ENCODE results near the gene RAP1A. TPM values are rescaled to one million over a fixed set of nuclear protein-coding genes. Genes with fewer than 3 reads are reported as not detected.

The RAP1A gene
- total RNA-seq, 4 donors from 2014 or later = 171 to 325 (median 216) TPM

GRCh38 chr1:111751906-111752575 lies 132.5 kb downstream of the RAP1A start:
- intact Hi-C loops (cut with DNase I) = no loop called here

GRCh38 chr1:111754984-111755330 lies 135.4 kb downstream of the RAP1A start:
- Histone ChIP-seq H3K27me3 (no peaks in the 10 kb centered on the region), H3K36me3 (peaks cover 0 to 14% (median 7%) of the 10 kb centered on the region in 4 donors), H3K27ac (replicated peaks in 1 of 4) (peak overlapping the region; percentile 84 to 95 (median 91)), H3K9me3 (no peaks in the 10 kb centered on the region), H3K4me3 (peak overlapping the region; percentile 73 to 87 (median 86)), H3K4me1 (peaks cover 17 to 44% (median 24%) of the 10 kb centered on the region in 4 donors)
- no peak for DNase-seq (ENCODE audit: extremely low spot score)
- intact Hi-C loops (cut with DNase I) = loop anchor here (2.0 to 5.0 kb wide), 2 partner anchors 40 to 273 kb away; no protein-coding TSS in a partner anchor
- WGBS = under 1% methylated on average over 12 of the region's 12 CpGs
- TF ChIP-seq CTCF (IDR thresholded peaks at IDR 0.05) = no peak
- no peak for TF ChIP-seq POLR2A (IDR thresholded peaks at IDR 0.05; ENCODE audit: low read depth)
- no peak for TF ChIP-seq POLR2AphosphoS5 (IDR thresholded peaks at IDR 0.05)
- TF ChIP-seq EP300 (IDR thresholded peaks at IDR 0.05) = no peak

More at GRCh38 chr1:111751906-111752575, 132.5 kb downstream of the RAP1A start:
- TF ChIP-seq POLR2AphosphoS5 (IDR thresholded peaks at IDR 0.05) = no peak
- TF ChIP-seq EP300 (IDR thresholded peaks at IDR 0.05) = no peak
- no peaks in the 10 kb centered on the region for H3K9me3 ChIP-seq
- DNase-seq (ENCODE audit: extremely low spot score) = no peak
- H3K4me3 ChIP-seq = no peak overlapping the region
- no peaks in the 10 kb centered on the region for H3K27me3 ChIP-seq
- H3K27ac ChIP-seq (replicated peaks in 1 of 4) = no peak overlapping the region
- peaks cover 12 to 28% (median 16%) of the 10 kb centered on the region in 4 donors for H3K4me1 ChIP-seq
- WGBS = 54% methylated on average over 2 of the region's 2 CpGs
- no peaks in the 10 kb centered on the region for H3K36me3 ChIP-seq

- H3K4me3 ChIP-seq = peak within 1 kb of the TSS; percentile 73 to 87 (median 86)
- TF ChIP-seq CTCF (IDR thresholded peaks at IDR 0.05) (peak; percentile 89 to 98 (median 95)), POLR2AphosphoS5 (IDR thresholded peaks at IDR 0.05) (peak; percentile 82 to 91), EP300 (IDR thresholded peaks at IDR 0.05) (no peak)
- H3K9me3 ChIP-seq = no peaks in the 10 kb centered on the region
- whole genome bisulfite sequencing = 2% methylated on average over 35 of the region's 67 CpGs
- H3K27ac ChIP-seq (replicated peaks in 1 of 4) = peak within 1 kb of the TSS; percentile 84 to 95 (median 91)
- intact Hi-C loops (cut with DNase I) = loop anchor here (2.0 to 5.0 kb wide), 2 partner anchors 41 to 273 kb away; no protein-coding TSS in a partner anchor
- H3K27me3 ChIP-seq = no peaks in the 10 kb centered on the region
- H3K4me1 ChIP-seq = peaks cover 17 to 41% (median 24%) of the 10 kb centered on the region in 4 donors
- peak; percentile 98 for DNase-seq (ENCODE audit: extremely low spot score)
- H3K36me3 ChIP-seq = peaks cover under 1 to 20% (median 13%) of the 10 kb centered on the region in 4 donors
Measured at GRCh38 chr1:111755331-111756123, 135.9 kb downstream of the RAP1A start, which contains the start of gene DDX20. TSS of gene DDX20 (plus strand) at chr1:111755901. CDS start at chr1:111755925, 24 bp downstream.

- H3K9me3 ChIP-seq = no peaks in the 10 kb centered on the region
- intact Hi-C loops (cut with DNase I) = loop anchor here (5.0 kb wide), 1 partner anchor 274 kb away; no protein-coding TSS in a partner anchor
- DNase-seq (ENCODE audit: extremely low spot score) = no peak
- no peak for TF ChIP-seq POLR2AphosphoS5 (IDR thresholded peaks at IDR 0.05)
- no peak for TF ChIP-seq EP300 (IDR thresholded peaks at IDR 0.05)
- no peak for TF ChIP-seq POLR2A (IDR thresholded peaks at IDR 0.05; ENCODE audit: low read depth)
- no peak for TF ChIP-seq CTCF (IDR thresholded peaks at IDR 0.05)
- H3K27ac ChIP-seq (replicated peaks in 1 of 4) = peak overlapping the region; percentile 84 to 95 (median 91)
- H3K36me3 ChIP-seq = peaks cover 6 to 26% (median 19%) of the 10 kb centered on the region in 4 donors
- no peaks in the 10 kb centered on the region for H3K27me3 ChIP-seq
- WGBS = 1% methylated on average over 8 of the region's 35 CpGs
- H3K4me1 ChIP-seq = peaks cover 17 to 35% (median 24%) of the 10 kb centered on the region in 4 donors
- peak overlapping the region; percentile 73 to 87 (median 86) for H3K4me3 ChIP-seq
Measured at GRCh38 chr1:111756124-111756513, 136.5 kb downstream of the RAP1A start.

GRCh38 chr1:111758373-111758772 lies 138.8 kb downstream of the RAP1A start:
- WGBS = 57% methylated on average over 2 of the region's 2 CpGs
- no peak for DNase-seq (ENCODE audit: extremely low spot score)
- Histone ChIP-seq H3K4me3 (no peak overlapping the region), H3K36me3 (peaks cover 18 to 48% (median 35%) of the 10 kb centered on the region in 4 donors), H3K27ac (replicated peaks in 1 of 4) (no peak overlapping the region), H3K9me3 (no peaks in the 10 kb centered on the region), H3K4me1 (peaks cover 17 to 33% (median 24%) of the 10 kb centered on the region in 4 donors), H3K27me3 (no peaks in the 10 kb centered on the region)
- intact Hi-C loops (cut with DNase I) = loop anchor here (5.0 kb wide), 1 partner anchor 276 kb away; no protein-coding TSS in a partner anchor
- TF ChIP-seq EP300 (IDR thresholded peaks at IDR 0.05) = no peak
- TF ChIP-seq POLR2A (IDR thresholded peaks at IDR 0.05; ENCODE audit: low read depth) = no peak
- TF ChIP-seq POLR2AphosphoS5 (IDR thresholded peaks at IDR 0.05) = no peak
- TF ChIP-seq CTCF (IDR thresholded peaks at IDR 0.05) = no peak

Data from esophagus muscularis mucosa (tissue), 4 donors.